Endometrium (tissue), 2 donors: ENCODE data around the gene NAV3.
A peak's percentile ranks its signal among the peaks of the same experiment; 100 is the strongest.

Source experiments
- FAIRE-seq: peaks from 2 replicates; lab custom pipeline; 2012; peaks lifted over from hg19 to GRCh38; lab: Jason Lieb, UNC
- donor health status: control.
- donor health status: control.

The NAV3 gene, protein sequence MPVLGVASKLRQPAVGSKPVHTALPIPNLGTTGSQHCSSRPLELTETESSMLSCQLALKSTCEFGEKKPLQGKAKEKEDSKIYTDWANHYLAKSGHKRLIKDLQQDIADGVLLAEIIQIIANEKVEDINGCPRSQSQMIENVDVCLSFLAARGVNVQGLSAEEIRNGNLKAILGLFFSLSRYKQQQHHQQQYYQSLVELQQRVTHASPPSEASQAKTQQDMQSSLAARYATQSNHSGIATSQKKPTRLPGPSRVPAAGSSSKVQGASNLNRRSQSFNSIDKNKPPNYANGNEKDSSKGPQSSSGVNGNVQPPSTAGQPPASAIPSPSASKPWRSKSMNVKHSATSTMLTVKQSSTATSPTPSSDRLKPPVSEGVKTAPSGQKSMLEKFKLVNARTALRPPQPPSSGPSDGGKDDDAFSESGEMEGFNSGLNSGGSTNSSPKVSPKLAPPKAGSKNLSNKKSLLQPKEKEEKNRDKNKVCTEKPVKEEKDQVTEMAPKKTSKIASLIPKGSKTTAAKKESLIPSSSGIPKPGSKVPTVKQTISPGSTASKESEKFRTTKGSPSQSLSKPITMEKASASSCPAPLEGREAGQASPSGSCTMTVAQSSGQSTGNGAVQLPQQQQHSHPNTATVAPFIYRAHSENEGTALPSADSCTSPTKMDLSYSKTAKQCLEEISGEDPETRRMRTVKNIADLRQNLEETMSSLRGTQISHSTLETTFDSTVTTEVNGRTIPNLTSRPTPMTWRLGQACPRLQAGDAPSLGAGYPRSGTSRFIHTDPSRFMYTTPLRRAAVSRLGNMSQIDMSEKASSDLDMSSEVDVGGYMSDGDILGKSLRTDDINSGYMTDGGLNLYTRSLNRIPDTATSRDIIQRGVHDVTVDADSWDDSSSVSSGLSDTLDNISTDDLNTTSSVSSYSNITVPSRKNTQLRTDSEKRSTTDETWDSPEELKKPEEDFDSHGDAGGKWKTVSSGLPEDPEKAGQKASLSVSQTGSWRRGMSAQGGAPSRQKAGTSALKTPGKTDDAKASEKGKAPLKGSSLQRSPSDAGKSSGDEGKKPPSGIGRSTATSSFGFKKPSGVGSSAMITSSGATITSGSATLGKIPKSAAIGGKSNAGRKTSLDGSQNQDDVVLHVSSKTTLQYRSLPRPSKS (N-terminal part only)

DNA sequence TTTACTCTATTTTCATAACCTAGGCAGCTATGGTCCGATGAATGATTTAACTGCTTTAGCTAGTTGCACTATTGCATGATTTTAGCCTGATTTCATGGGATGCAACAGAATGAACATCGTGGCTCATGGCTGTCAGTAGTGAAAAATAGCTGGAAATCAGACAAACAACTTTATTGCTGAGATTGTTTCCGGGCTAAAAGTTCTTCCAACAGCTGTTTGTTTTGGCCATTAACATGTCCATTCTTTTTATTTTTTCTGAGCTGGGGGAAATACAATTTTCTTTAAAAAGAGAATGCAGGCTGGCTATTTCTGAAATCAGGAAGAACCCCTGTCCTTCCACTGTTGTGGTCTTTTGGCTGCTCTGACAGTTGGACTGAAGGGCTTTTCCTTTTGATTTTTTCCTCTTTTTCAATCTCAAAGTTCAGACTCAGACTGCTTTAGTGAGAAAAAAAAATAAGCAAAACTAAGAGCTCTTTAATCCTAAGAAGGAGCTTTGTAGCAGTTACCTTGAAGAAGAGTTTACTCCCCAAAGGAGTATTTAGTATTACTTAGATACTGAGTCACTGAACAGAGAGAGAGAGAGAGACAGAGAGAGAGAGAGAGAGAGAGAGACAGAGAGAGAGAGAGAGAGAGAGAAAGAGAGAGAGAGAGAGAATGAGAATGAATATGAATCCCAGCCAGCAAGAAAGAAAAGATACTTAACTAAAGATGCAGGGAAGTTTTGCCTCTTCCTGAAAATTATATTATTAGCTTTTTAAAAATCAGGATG is at the start of gene NAV3:
Gene NAV3 (plus strand): TSS at position 312 of the 769 bp plus-strand sequence. CDS start 568 bp downstream, outside the sequence.
- FAIRE-seq = peak; percentile 45

DNA sequence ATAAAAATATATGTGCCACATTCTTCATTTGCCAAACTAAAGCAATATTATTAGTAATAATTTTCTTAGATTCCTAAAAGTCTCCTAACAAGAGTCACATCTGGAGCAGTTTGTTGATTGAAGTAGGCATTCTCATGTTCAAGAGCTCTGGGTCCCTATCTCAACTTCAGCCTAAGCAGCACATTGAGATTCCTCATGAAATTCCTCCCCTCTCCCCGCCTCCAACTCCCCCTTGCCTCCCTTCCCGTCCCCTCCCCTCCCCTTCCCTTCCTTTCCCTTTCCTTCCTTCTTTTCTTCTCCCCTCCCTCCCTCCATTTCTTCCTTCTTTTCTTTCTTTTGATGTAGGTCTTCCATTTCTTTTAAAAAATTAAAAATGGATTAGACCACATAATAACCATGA is 48.7 kb upstream of the NAV3 start:
- FAIRE-seq = no peak

DNA sequence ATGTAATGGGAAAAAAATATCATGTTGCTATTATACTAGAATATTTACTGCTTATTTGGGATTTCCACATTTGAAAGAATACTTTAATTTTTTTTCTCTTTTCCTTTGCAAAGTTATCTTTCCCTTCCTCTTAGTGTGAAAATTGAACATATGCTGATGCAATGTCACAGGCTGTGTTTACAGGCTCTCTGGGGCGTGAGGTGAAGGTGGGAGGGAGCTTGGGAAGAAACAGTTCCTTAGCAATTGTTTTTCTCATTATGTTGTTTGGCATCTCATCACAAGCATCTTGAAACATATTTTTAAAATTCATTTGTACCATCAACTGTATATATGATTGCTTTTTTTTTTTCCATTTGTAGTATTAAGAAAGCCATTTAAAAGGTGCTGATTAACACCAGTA is 47.9 kb upstream of the NAV3 start:
- no peak for FAIRE-seq

DNA sequence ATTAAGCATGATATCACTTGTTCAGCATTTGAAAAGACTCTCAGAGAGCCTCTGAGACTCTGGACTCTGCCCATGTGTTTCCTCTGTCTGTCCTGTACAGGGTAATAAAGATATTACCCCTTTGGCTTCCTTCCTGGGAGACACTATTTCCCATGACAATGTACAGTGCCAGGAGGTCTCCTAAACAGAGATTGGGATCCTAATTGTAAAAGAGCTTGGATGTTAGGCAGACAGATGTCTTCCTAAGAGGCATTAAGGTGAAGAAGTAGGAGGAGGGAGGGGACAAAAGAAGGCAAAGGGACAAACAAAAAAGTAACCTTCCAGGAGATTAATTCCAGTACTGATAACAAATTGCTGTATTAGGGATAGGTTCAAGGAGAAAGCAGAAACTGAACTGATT is 45.5 kb upstream of the NAV3 start:
- FAIRE-seq = no peak

DNA sequence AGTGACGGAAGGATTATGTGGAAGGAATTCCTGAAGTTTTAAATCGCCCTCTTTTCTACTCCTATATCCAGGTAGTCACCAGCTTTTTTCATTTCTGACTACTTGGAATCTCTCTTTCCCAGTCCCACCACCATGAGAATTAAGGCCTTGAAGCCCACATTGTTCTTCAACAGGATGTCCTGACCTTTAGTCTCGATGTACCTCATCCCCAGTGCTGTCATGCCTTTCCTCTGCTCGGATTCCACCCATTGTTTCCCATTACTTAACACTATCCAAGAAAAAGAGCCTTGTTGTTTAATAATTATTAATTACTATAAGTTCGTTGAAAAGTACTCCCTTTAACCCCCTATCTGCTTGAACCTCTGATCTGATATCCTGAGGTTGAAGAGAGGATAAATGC is 44.0 kb upstream of the NAV3 start:
- FAIRE-seq = no peak

DNA sequence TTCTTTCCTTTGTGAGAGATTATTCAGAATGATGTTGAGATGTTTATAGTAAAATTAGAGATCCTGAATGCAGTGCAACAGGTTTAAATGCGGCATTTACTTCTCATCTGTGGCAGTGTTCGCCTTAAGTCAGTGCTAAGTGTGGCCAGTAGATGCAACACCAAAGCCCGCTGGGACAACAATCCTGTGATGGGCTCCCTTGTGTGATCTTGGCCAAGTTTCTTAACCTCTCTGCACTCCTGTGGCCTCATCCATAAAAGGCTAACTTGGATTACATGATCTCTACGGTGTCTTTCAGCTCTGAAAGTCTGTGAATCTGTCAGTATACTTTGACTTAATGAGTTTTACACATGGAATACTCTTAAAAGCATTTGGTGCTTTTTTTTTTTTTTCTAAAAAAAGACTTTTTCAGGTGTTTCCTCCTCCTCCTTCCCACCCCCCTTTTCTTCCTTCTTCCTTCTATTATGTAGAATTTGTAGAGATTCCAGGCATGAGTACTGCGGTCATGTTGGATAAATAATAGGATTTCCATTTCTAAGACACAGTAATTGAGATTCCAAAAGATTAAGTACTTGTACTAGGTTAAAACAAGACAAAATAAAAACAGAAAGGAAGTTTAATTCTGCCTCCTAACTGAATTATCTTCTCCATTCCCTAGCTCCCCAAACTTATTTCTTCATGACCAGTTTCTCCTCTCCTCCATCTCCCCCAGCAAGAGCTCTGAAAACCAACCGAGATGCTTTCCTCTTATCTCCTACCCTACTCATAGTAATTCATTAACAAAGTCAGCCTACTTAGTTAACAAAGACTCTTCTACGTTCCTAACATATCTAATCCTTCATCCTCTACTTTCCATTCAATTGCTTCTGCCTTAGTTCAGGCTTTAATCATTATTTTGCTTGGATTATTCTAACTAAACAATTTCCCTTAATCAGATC is 42.2 kb upstream of the NAV3 start:
- no peak for FAIRE-seq

DNA sequence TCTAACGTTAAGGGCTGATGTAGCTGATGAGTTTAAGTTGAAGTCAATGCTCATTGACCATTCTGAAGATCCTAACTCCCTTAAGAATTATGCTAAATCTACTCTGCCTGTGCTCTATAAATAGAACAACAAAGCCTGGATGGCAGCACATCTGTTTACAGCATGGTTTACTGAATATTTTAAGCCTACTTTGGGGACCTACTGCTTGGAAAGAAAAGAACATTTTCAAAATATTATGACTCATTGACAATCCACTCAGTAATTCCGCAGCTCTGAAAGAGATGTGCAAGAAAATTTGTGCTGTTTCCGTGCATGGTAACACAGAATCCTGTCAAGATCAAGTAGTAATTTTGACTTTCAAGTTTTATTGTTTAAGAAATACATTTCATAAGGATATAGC is 35.0 kb upstream of the NAV3 start:
- FAIRE-seq = no peak

DNA sequence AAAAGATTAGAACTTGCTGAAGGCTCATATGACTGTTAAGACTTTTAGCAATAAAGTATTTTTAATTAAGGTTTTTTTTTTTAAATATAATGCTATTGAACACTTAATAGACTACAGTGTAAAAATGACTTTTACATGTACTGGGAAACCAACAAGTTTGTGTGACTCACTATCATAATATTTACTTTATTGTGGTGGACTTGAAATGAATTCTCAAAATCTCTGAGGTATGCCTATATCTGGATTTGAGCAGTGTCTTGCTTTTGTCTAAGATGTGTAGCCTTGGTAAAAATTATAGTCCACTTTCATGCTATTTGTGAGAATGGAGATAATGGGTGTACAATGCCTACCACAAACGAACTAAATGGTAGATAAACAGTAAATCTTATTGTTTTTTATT is 33.9 kb upstream of the NAV3 start:
- FAIRE-seq = no peak

DNA sequence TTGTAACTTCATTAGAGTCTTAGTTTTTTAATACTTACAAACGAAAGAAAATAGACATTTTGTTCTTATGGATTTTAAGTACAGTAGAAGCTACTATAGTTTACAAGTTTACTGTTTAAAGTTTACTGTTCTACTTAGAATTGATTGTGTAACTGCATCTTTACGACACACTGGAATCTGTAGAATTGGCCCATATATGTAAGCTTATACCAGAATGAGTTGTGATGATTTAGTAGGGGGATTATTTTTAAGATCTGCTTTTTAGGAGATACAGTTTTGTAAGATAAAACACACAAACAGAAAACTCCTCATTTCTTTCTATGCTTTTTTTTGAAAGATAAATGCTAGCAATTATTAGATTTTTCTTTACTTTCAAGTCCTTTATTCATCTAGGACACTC is 30.2 kb upstream of the NAV3 start:
- no peak for FAIRE-seq

DNA sequence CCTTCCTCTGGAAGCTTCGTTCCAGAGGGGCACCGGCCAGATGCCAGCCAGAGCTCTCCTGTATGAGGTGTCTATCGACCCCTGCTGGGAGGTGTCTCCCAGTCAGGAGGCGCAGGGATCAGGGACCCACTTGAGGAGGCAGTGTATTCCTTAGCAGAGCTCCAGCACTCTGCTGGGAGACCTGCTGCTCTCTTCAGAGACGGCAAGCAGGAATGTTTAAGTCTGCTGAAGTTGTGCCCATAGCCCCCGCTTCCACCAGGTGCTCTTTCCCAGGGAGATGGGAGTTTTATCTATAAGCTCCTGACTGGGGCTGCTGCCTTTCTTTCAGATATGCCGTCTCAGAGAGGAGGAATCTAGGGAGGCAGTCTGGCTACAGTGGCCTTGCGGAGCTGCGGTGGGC is 22.2 kb upstream of the NAV3 start:
- no peak for FAIRE-seq

DNA sequence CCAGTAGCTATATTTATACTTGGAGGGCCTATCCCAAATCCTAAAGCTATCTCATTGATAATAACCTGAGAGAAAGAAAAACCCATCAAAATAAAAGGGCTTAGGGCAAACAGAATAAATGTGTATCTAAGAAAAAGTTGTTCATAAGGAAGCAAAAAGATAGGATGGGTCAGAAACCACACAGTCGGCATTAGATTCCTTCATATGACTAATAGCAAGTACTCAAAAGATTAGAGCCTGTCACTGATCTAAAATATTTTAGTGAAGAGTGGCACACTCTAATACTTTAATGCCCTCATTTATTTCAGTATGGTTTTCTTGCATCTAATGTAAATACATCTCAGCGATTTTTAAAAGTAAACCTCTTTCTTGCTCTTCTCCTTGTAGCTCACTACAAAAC is 17.1 kb upstream of the NAV3 start:
- FAIRE-seq = no peak

DNA sequence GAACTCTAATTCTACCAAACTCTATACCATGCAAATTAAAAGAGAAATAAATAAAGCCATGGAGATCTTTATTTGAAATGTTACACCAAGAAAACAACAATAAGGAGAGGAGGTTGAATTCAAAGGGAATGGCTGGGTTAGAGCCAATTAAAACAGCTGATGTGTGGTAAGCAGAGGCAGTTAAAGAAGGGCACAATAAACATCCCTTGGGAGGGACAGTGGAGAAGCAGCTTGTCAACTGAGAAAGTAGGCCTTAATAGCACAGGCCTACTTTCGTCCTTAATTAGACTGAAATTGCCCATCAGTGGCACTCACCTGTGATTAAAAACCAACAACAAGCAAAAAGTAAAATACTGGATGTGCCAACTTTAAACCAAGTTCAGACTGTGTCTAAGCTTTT is 16.3 kb upstream of the NAV3 start:
- FAIRE-seq = no peak

DNA sequence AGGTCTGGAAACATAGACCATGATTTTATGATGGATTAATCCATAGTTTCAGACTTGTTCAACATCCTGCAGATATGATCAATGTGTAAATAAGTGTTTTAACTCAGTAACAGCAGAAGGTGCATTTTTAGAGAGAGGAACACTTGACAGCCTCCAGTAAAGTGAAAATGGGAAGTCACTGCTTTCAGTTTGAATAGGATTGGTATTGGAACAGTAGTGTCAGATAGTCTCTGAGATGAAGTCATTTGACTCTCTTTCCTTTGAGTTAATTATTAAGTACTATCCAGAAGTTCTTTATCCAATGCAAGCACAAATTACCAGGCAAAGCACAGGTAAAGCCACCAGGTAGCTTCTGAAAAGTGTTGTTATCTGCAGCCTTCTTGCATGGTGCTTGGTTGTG is 14.5 kb upstream of the NAV3 start:
- no peak for FAIRE-seq

DNA sequence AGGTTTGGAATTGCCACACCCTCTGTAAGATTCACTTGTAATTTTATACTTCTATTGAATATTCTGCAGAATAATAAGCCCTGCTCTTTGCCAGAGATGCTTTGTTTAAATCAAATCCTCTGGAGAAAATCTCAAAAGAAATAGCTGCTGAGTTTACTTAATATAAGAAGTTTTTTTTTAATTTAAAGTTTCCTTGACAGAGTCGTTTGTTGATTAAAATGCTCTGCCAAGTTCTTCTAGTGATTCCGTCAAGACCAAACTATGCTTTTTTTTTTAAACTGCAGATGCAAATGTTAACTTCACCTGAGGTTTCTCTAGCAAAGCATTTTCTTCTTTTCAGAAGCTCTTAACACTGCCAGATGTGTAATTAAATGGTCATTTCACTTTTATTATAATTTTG is 13.4 kb upstream of the NAV3 start:
- FAIRE-seq = no peak

DNA sequence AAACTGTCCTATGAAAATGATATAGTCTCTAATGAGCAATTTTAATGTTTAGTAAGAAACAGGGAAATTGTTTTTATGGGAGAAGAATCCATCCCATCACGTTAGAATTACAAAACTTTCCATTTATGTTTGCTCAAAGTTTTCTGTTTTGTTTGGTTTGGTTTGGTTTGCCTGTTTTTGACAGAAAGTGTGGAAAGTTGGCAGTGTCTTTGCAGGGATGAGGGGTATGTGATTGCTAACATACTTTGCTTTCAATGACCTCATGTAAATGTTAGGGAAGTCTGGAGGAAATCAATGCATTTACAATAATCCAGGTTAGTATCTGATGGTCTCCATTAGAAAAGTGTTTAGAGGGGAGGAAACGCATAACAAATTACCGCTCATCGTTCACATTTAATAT is 12.3 kb upstream of the NAV3 start:
- FAIRE-seq = no peak

DNA sequence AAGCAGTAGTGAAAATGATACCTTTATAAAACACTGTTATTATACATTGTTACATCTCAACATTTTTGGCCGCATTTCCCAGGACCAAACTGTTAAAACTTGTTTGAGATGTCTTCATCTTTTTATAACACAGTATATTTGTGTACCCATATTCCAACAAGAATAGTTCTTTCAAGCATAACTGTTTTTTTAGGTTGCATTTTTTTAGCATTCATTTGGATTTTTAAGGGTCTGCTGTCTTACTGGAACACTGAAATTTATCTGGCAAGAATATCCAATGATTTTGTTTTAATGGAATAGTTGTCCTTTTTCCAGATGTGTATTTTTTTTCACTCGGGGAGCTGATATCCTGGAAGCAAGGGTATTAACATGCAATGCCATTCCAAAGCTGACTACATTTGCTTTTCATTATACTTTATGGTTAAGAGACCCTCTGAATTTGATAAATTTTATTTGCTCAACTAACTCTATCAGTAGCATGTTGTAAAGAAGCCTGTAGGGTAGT is 8.9 kb upstream of the NAV3 start:
- FAIRE-seq = no peak

DNA sequence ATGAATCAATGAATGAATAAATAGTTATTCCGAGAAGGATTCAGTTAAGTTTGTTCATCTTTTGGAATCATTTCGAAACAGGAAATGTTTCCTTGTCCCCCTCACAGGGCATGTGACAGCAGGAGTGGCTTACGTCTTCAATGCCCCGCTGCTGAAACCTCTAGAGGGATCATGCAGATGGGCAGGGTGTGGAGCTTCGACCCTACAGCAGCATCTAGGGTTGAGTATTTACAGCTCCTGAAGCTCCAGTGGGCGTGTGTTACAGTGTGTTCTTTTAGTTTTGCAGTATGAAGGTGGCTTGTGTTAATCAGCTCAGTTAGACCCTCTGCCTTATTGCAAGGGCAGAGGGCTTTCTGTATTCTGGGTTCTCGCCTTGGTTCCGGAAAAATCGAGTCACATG is 2.6 kb downstream of the NAV3 start:
- no peak for FAIRE-seq

DNA sequence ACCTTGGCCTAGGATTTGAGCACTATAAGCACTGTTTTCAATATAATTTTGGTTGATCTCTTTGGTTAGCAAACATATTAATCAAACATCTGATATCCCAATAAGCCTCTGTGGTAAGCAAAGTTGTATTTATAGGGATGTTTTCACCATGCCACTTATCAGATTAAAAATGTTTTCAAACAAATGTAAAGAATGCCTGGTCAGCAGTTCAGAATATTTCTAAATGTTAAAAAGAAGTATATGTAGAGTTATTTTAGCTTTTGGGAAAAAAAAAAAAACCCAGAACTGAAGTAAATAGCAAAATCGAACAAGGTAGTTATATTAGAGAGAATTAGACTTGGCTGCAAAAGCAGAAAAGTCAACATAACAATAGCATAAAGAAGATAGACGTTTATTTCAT is 3.9 kb downstream of the NAV3 start:
- no peak for FAIRE-seq

DNA sequence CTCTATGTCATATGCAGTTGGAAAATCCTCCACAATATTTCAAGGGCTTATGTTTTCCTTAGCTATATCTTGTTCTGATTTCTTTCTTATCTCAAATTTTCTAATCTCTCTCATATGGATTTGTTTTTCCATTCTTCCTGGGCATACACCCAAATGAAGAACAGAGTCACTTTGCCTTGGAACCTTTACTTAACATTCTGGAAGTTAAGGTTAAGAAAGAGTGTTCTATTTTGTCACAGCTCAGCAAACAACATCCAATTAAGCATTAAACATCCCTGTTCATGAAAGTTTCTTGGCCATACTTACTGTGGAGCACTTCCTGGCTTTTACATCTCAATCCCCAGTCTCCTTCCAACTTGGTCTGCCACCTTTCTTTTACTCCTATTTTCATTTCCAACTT is 5.3 kb downstream of the NAV3 start:
- FAIRE-seq = peak; percentile 68

DNA sequence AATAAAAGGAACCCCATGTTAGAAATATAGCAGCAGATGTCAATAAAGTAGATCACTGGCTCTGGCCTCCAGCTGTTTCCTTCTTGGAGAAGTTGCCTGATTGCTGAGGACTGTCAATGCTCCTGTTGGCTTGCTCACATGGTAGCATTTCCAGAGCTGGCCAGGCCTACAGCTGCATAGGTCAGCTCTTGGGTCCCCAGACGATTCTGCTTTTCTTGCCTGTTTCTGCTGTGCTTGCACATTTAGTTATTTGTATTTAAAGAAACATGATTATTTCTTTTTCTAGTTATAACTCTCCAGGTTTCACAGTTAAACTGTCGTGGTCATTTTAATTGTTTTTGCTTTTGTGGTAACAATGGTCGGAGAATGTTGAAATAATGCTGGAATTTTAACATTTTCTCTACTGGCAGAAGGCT is 7.2 kb downstream of the NAV3 start:
- no peak for FAIRE-seq

DNA sequence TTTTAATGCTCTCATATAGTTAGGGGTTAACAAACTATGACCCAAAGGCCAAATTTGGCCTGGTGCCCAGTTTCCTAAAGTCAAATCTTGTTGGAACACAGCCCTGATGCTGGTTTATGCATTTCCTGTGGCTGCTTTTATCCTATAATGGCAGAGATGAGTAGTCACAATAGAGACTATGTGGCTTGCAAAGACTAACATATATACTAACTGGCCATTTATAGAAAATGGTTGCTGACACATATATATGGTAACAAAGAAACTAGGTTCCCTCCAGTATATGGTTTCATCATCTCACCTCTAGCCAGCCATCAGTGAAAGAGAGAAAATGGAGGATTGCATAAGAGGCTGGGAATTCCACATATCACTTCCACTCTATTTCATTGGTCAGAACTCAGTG is 10.8 kb downstream of the NAV3 start:
- no peak for FAIRE-seq
